GM19438 (cell line): ENCODE data around the gene NHSL2.

Experiments
- ATAC-seq: cut with Tn5 transposase; IDR thresholded peaks from one replicate; pipeline ENCODE4 v1.9.1; 2021; ENCODE audit warnings: low read depth; ENCODE audit not compliant: unreplicated experiment

The NHSL2 gene

GRCh38 chrX:72100824-72101351 lies 190.2 kb downstream of the NHSL2 start:
- peak; percentile 69 for ATAC-seq

DNA sequence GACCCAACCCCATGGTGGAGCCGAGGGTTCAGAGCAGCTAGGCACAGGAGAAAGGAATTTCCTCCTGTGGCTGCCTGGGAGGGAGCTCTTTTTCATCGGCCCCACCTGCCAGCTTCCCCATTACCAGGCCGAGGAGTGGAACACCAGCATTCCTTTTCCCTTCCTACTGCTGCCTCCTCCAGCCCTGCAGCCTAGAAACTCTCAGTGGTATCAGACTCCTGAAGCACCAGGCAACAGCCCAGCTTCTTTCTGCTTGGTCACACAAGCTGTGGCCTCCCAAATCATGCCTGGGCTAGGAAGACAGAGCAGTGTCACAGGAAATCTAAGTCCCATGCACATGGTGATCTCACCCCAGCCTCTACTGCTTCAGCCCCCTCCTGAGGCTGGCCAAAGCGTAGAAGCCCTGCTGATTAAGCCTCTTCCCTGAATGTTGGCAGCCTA lies 191.0 kb downstream of the NHSL2 start:
- ATAC-seq = no peak

DNA sequence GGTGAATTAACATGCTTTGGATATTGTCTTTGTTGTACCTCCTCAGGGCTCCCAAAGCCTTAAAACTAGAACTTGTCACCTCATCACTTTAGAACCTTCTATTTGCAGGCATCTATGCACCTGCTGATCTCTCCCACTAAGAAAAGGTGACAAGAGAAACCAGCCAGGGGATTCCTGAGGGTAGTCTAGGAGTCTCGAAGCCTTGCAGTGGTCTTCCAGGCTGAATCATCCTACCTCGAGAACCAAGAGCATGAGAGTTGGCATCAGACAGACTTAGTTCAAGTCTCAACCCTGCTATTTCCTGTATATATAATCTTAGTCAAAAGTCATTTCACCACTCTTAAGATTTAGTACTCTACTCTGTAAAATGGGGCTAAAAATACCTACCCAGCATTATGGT lies 191.5 kb downstream of the NHSL2 start:
- ATAC-seq = no peak

DNA sequence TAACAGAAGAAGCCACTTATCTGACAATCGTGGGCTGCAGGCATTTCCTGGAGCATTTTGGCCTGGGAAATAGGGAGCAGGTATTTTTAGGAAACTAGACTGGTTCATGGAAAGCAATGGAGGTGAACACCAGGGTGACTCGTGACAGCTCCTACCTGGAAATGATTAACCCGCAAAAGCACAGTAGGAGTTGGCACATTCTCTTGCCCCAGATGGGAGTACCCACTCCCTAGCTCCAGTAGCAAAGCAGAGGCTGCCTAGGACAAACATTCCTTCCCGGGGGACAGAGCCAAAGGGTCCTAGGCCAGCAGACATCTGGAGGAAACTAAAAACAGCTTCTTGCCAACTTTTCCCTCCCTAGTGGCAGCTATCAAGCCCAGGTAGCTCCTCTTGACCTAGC lies 192.1 kb downstream of the NHSL2 start:
- ATAC-seq = no peak

GRCh38 chrX:72105436-72105835 lies 194.8 kb downstream of the NHSL2 start:
- ATAC-seq = peak; percentile 61

GRCh38 chrX:72107320-72107719 lies 196.7 kb downstream of the NHSL2 start:
- ATAC-seq = no peak

DNA sequence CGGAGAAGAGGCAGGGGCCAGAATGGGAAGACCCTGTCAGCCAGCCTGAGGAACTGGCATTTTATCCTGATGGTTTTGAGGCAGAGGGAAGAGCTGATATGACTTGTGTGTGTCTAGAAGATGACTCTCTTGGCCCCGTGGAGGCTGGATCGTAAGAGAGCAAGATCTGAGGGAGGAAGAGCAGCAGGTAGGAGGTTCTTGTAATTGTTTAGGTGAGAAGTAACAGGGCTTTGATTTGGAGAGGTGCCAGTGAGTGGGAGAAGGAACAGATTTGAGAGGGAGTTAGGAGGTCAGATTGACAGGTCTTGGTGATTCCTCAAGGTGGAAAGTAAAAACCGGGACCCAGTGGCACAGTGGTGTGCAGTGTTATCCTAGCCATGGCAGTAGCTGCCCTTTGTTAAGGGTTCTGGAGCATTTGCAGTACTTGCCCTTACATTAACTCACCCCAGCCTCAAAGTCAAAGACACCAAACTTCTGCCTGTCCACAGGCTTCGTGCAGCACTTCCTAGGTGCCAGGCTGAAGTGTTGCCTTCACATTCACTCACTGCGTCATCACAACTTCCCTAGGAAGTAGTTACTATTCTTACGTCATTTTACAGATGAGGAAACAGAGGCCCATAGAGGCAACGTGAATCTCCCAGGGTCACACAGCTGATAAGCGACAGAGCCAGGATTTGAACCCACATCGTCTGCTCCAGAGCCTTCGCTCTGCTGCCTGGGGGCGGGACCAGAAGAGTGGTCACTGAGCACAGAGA lies 197.4 kb downstream of the NHSL2 start:
- no peak for ATAC-seq

- ATAC-seq = no peak
Measured at GRCh38 chrX:72108666-72109065, 198.0 kb downstream of the NHSL2 start.

DNA sequence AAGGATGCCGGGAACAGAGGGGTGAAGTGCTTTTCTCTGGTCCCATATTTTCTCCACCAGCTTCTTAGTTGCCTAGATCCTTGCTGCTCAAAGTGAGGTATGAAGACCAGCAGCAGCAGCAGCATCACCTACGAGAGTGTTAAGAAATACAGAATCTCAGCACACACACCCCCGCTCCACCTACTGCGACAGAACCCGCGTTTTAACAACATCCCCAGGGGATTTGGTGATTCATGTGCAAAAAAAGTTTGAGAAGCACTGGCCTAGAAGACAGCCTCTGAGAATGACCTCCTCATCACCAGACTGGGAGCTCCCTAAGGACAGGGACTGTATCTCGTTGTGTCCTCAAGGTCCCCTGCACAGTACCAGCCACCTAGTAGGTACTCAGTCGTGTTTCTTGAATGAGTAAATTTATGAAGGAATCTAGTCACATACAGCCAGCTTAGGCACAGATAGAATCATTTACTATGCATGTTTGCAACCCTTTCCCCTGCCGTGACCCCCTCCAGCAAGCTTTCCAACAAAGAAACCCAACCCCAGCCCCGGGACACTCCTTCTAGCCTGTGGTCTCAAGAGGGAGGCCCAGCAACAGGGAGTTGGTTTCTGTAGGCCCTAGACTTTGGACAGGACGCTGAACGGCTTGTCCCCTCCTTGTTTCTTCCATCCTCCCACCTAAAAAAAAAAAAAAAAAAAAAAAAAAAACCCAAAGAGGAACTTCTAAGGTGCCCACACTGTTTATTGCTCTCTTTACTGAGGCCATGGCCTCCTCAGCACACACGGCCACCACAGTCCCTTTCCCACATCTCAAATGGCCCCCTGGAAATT lies 199.6 kb downstream of the NHSL2 start:
- ATAC-seq = no peak

- ATAC-seq = no peak
Measured at GRCh38 chrX:72110876-72111708, 200.4 kb downstream of the NHSL2 start.

GRCh38 chrX:72113461-72113860 lies 202.8 kb downstream of the NHSL2 start:
- ATAC-seq = no peak

DNA sequence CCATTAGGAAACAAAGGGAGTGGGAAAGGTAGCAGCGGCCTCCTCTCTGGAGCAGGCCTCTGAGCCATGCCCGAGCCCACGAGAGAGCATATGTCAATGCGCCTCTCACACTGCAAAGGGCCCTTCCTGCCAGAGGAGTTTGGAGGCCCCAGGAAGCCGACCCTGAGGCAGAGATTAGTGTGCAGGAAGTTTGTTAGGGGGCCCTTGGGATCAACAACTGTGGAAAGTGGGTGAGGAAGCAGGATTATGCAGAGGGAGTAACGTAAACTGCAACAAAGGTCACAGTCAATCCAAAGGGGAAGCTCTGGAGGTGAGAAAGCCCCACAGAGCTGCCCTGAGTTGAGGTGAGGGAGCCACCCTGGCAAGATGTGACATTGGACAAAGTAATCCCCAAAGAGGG lies 203.7 kb downstream of the NHSL2 start:
- no peak for ATAC-seq

GRCh38 chrX:72114807-72115206 lies 204.2 kb downstream of the NHSL2 start:
- ATAC-seq = no peak

GRCh38 chrX:72115380-72115779 lies 204.7 kb downstream of the NHSL2 start:
- ATAC-seq = no peak

DNA sequence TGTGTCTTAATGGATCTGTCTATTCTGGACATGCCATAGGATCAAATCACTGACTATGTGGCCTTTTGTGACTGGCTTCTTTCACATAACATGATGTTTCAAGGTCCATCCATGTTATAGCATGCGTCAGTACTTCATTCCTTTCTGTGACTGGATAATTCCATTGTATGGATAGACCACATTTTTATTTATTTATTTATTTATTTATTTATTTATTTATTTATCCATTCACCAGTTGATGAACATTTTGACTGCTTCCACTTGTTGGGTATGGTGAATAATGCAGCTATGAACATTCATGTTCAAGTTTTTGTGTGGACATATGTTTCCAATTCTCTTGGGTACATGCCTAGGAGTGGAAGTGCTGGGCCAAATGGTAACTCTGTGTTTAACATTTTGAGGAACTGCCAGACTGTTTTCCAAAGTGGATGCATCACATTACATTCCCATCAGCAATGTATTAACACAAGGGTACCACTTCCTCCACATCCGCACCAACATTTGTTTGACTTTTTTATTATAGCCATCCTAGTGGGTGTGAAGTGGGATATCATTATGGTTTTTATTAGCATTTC lies 207.1 kb downstream of the NHSL2 start:
- ATAC-seq = no peak

DNA sequence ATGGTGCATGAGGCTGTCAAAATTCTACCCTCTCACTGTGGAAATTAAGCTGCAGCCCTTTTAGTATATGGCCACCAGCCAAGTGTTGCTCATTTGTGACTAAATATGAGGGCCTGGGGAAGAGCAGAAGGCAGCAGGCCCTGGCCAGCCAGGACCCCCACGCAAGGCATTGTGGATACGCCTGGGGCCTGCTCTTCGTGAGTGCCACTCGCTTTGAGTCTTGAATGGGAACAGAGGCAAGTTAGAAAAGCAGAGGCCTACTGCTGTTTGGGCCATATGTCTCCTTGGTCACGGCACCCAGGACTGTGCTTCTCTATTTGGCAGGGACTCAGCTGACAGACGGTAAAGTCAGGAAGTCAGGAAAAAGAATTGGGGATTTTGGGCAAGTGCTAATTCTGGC lies 210.2 kb downstream of the NHSL2 start:
- ATAC-seq = no peak

GRCh38 chrX:72121383-72121782 lies 210.7 kb downstream of the NHSL2 start:
- no peak for ATAC-seq

DNA sequence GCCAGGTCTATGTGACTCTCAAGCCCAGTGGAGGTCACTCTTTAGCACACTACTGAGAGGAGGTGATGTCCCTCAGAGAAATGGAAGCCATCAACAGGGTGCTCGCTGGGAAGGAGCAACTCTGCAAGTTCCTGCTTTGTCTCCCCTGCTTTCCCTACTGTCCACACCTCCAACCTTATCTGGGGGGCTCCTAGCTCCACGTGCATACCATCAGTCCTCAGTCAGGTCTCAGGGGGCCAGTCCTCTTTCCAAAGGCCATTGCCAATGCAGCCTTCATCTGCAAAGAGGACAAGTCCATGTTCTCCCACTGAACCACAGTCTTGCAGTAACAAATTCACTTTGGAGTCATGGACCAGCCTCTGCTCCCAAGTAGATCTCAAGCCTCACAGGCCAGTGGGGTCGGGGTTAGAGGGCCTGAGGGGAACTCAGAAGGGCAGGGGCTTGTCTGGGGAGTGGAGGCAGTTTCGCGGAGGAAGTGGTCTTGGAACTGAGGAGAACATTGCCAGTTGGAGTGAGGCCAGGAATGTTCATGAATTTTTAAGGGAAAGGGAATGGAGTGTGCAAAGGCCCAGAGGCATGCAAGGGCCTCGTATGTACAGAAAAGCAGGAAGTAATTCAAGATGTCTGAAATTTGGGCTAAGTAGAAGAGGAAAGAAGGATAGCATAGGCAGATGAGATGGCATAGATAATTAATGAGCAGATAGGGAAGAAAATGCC lies 212.1 kb downstream of the NHSL2 start:
- no peak for ATAC-seq

- ATAC-seq = no peak
Measured at GRCh38 chrX:72123471-72124185, 213.0 kb downstream of the NHSL2 start.
